Tibial nerve (tissue), 4 donors: ENCODE measurements around the gene KRT37.

Source experiments
- CTCF ChIP-seq, 5 experiments: fragments of 200-600 bp in 3 of 5; fragments of 450-650 bp in 2 of 5; sonication (generic) in 3 of 5; IDR thresholded peaks; one replicate each; pipeline ENCODE4 v1.5.1; 2016 to 2019; ENCODE audit warnings: antibody characterized with exemption in 5 of 5, mild to moderate bottlenecking in 3 of 5, moderate library complexity in 2 of 5
- EP300 ChIP-seq, 2 donors: sonication (generic); formaldehyde crosslinking; IDR thresholded peaks; one replicate each; pipeline ENCODE4 v1.6.1; 2017; ENCODE audit warnings: antibody characterized with exemption in 2 of 2, mild to moderate bottlenecking in 1 of 2
- POLR2A ChIP-seq, 2 donors: fragments of 450-650 bp; IDR thresholded peaks; one replicate each; pipeline ENCODE4 v1.6.1; 2017; ENCODE audit warnings: antibody characterized with exemption in 2 of 2, mild to moderate bottlenecking in 2 of 2, moderate library complexity in 2 of 2

DNA sequence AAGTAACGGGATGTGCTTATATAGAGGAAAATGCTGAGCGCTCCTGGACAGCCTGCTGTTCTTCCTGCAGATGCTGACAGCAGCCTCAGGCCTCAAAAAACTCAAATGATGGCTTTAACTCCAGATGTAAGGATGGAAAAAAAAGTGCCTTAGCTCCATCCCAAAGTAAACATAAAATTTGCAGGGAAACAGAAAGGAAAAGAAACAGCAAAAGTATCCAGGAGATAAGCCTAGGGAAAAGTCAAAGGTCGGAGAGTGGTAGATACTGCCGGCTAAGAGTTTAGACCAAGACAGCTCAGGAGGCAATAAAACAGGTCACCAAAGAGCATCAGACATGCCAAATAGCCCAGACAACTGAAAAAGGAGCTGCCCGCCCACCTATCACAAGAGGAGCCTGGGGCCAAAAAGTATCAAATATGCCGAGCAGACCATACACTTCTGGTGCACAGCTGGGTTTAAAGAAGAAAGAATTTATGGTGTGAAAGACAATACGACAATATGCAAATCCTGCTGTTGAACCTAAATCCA is 33.9 kb downstream of the KRT37 start:
- TF ChIP-seq CTCF (IDR thresholded peaks at IDR 0.05) (no peak), POLR2A (IDR thresholded peaks at IDR 0.05) (no peak), EP300 (IDR thresholded peaks at IDR 0.05) (no peak)
